Smooth muscle cell of the brain vasculature (primary cell): ENCODE results near the gene KY.

Experiments
- DNase-seq: peaks from one replicate; pipeline ENCODE4 v3.0.0-alpha.2; 2012; ENCODE audit warnings: low read depth, low spot score

The KY gene

DNA sequence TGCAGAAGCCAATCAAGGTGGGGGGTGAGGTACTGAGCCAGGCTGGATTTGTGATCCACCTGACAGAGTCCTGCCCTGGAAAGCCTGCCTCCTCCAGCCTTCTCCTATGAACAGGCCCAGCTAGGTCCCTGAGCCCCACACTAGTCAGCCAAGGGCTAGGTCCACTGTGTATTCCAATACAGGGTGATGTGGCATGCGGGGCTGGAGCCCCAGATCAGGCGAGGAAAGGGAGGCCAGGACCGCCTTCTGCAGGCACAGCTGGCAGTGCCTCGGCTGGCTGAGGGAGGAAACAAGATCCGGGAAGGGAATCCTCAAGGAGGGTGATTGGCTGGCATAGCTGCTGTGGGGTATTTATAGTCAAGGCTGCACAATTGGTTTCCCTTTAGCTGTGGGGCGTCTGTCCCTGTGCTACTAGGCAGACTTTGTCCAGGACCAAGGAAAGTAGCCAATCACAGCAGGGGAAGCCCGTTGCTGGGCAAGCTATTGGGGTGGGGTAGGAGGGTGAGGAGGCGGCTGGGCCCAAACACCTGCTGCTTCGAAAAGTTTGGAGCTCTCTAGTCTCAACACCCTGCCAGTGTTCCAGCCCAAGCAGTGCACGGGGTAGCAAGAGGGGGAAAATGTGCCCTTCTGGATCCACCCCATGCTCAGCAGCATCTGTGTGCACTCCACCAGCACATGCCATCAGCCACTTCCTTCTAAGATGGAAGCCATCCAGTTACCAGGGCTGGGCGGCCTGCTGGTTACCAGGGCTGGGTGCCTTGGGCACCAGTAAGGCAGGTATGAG, 5.9 kb downstream of the KY start:
- no peak for DNase-seq

GRCh38 chr3:134643150-134643675, 7.6 kb downstream of the KY start:
- no peak for DNase-seq

DNA sequence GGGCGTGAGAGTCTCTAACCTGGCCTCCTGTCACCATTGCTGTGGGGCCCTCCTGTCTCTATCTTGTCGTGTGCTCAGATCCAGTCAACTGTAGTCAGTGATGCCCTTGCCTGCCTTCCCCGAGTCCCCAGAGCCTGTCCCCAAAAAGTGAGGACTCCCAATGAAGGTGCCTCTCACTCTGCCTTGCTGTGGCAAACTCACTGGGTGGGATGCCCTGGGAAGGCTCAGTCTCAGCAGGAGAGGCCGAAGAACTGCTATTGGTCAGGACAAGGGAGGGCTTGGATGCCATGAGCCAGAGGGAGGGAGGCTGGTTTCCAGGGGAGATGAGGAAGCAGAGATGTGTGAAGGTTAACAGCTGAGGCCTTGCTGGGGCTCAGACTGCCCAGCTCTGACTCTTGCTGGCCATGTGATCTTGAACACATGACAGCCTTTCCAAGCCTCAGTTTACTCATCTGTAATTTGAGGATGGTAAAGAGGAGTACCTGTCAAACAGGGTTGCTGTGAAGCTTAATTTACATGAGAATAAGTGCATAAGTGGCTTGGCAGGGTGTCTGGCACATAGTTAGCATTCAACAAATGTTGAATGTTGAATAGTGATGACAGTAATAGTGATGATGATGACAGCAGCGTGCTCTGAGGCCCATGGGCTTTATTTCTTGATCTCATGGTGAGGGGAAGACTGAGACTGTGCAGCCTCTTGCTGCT, 8.2 kb downstream of the KY start:
- no peak for DNase-seq

DNA sequence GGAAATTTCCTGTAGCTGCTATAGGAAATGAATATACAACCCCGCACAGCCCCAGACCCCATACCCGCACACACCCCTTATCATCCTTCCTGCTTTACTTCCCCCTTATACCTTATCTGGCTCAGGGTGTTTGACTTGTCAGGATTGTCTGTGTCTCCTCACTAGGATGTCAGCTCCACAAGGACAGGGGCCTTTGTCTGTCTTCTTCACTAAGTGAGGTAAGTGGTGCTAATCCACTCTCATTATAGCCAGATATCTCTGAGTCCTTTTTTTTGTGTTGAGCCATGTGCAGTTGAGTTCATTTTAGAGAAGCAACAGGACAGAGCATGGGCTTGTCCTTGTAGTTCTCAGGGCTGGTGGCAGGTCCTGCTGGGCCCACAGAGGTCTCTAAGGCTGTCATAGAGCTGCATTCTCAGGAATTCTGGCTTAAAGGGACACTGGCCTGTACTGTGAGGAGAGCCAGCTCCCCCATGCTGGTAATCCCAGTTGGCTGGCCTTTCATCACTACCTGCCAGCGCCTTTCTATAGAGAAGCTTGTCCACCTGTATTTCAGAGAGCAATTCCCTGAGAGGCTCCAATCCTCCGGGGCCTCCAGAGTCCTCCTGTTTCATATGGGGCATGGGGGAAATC, 9.0 kb downstream of the KY start:
- no peak for DNase-seq

- DNase-seq = no peak
These were observed 9.9 kb downstream of the KY start for GRCh38 chr3:134640872-134641470.

- DNase-seq = no peak
These were observed 10.4 kb downstream of the KY start for GRCh38 chr3:134640378-134640777.

DNA sequence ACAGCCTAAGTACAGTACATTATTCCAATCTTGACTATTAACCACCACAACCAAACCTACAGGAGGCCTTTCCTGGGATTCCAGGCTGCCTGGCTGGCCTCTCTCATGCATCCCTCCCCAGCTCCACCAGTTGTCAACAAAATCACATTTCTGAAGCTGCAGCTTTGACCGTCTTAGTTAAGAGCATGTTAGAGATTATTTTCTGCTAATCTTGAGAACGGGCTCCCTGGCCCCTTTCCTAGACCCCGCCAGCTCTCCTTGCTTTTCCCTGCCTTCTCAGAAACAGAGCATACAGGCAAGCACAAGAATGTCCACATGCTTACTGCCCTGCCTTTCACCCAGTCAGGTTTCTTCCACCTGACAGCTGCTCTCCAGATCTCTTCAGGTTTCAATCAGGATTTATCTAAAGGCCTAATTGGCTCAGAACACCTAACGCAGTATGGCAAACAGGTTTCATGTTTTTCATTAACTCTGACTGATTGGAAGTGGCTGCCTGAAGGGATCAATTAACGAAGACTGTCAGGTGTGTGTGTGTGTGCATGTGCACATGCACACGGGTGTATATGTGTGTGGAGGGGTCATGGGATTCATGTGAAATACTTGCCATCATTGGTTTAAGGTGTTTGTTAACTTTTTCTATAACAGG, 12.3 kb downstream of the KY start:
- no peak for DNase-seq

- DNase-seq = no peak
These were observed 14.4 kb downstream of the KY start for GRCh38 chr3:134636406-134636805.

- DNase-seq = no peak
These were observed 20.3 kb downstream of the KY start for GRCh38 chr3:134630506-134630905.

- no peak for DNase-seq
These were observed 21.9 kb downstream of the KY start for GRCh38 chr3:134628884-134629283.

DNA sequence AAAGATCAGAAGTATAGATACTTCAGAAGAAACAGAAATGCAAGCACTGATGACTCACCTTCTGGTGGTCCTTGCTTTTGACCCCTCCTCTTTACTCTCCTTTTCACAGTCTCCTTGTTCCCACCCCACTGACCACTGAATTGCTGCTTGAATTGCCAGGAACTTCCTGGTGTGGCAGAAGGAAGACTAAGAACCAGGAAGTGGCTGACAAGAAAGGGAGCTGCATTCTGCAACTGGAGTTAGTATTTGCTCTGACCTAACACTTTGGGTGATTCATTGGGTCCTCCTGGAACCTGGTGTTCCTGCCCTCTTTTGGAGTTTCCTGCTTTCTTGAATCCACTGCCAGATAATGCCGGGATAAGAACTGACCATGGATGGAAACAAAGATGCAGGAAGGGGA, 23.0 kb downstream of the KY start:
- DNase-seq = no peak

- DNase-seq = no peak
These were observed 24.7 kb downstream of the KY start for GRCh38 chr3:134625885-134626741.

DNA sequence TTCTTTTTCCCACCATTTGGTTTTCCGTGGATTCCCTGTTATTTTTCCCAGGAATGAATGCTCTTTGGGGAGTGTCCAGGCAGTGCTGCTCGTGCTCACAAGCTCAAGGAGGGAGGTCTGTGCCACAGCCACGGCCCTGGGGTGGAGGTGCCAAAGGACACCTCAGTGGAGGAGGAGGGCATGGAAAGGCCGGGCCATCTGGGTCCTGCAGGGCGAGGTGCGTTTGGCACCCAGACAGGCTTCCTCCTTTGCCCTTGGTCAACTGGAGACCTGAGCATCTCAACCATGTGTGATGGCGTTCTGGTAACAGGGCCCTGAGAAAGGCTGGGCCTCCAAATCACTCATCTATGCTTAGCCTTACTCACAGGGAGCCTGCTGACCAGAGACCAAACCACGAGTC, 25.4 kb downstream of the KY start:
- DNase-seq = no peak

DNA sequence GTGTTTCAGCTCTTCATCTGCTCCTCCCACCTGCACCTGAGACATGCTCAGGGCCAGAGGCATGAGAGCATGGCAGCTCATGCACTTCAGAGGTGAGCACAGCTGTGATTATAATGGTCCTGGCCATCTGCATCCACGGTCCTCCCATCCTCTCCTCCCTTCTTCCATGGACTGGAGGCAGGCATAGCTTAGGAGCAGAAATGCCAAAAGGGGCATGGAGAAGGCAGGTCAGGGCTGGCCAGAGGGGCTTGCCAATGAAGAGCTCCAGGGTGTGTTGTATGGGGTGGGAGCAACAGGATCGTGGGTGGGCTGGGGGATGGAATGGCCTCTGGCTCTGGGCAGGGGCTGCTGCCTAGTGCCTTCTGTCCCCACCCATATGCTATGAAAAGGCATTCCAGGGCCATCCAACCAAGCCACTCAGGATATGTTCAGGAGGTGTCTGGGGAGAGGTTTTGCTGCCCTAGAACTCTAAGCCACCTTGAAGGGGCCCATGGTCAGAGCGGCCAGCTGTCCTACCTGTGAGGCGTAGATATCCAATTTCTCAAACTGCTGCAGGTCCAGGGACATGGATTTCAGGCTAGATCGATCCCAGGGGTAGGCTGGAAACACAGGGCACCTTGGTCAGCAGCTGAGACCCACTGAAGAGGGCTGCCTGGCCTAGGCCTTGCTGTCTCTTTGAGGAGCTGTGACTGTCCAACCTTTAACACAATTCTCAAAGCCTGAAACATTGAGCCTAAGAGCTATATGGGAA, 26.1 kb downstream of the KY start:
- no peak for DNase-seq

GRCh38 chr3:134623615-134624245, 27.1 kb downstream of the KY start:
- no peak for DNase-seq

GRCh38 chr3:134622806-134623365, 27.9 kb downstream of the KY start:
- no peak for DNase-seq

DNA sequence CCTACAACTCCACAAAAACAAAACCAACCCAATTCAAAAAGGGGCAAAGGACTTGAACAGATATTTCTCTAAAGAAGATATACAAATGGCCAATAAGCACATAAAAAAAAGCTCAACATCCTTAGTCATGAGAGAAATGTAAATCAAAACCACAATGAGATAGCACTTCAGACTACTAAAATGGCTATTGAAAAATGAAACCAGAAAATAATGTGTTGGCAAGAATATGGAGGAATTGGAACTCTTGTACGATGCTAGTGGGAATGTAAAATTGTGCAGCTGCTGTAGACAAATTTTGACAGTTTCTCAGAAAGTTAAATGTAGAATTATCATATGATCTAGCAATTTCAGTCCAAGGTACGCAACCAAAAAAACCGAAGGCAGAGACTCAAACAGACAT, 29.0 kb downstream of the KY start:
- no peak for DNase-seq

- no peak for DNase-seq
These were observed 30.2 kb downstream of the KY start for GRCh38 chr3:134620476-134621115.
